ENCODE results near the gene GRIK1. TPM values are rescaled to one million over a fixed set of nuclear protein-coding genes. Genes with fewer than 3 reads are reported as not detected.

GRIK1 gene
- polyA plus RNA-seq, 1 donor (not counting 4 experiments of a cell fraction or from before 2014, with no cell fraction given): not detected

DNA sequence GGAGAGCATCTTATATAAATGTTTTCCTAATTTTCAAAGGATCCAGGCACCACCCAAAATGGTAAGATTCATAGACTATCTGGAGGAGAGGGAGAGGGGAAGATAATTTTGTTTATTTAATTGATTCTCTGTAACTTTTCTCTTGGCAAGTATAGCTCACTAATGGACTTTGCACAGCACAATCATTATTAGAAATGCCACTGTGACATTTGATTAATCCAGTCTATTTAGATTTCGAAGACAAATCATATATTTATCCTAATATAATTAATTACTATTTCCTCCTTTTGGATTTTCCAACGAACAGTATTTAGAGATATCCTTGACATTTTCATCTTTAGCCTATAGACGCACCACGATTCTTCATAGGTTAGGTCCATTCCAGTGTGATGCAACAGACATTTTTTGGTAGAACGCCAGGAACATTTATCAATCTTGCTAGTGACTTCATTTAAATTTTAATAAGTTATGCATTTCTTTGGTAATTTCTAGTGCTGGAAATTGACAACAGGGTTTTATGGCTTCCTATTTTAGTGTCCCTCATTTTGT, 152.4 kb downstream of the GRIK1 start:
- Histone ChIP-seq H3K36me3 (ENCODE audit: control insufficient read depth in 2 of 2, extremely low read depth in 1 of 2, insufficient read depth in 2 of 2, low read length in 2 of 2) (no peaks in the 10 kb centered on the region), H3K27me3 (ENCODE audit: control insufficient read depth, extremely low read depth, insufficient read depth, low read length) (no peaks in the 10 kb centered on the region), H4K20me1 (ENCODE audit: control insufficient read depth, extremely low read depth, insufficient read depth, low read length) (no peaks in the 10 kb centered on the region), H3K4me2 (ENCODE audit: control insufficient read depth, extremely low read depth, insufficient read depth, low read depth, low read length) (no peak overlapping the region), H3K9ac (ENCODE audit: control insufficient read depth, extremely low read depth, insufficient read depth, low read length) (no peak overlapping the region), H3K79me2 (ENCODE audit: control insufficient read depth, insufficient read depth, low read length) (no peaks in the 10 kb centered on the region), H3K4me1 (ENCODE audit: control insufficient read depth, extremely low read depth, insufficient read depth, low read length) (no peaks in the 10 kb centered on the region), H3K9me3 (ENCODE audit: control insufficient read depth, low read depth, low read length) (no peaks in the 10 kb centered on the region), H2AFZ (ENCODE audit: control insufficient read depth, low read length) (no peak overlapping the region), H3K9me1 (ENCODE audit: control insufficient read depth, extremely low read depth, insufficient read depth, low read length) (no peaks in the 10 kb centered on the region), H3K4me3 (ENCODE audit: control insufficient read depth in 2 of 3, extremely low read depth in 1 of 3, insufficient read depth in 2 of 3, low read depth in 1 of 3, low read length in 3 of 3) (no peak overlapping the region), H3K27ac (ENCODE audit: control insufficient read depth, insufficient read depth, low read length) (no peak overlapping the region)
- DNase-seq (ENCODE audit: low read depth, low spot score) (no peak), FAIRE-seq (no peak)
- dilution Hi-C loops (cut with MboI; ENCODE audit: extremely low pct_ligation_motif_present, low sequenced_read_pairs): no loop called here
- TF ChIP-seq, protein P1, sequence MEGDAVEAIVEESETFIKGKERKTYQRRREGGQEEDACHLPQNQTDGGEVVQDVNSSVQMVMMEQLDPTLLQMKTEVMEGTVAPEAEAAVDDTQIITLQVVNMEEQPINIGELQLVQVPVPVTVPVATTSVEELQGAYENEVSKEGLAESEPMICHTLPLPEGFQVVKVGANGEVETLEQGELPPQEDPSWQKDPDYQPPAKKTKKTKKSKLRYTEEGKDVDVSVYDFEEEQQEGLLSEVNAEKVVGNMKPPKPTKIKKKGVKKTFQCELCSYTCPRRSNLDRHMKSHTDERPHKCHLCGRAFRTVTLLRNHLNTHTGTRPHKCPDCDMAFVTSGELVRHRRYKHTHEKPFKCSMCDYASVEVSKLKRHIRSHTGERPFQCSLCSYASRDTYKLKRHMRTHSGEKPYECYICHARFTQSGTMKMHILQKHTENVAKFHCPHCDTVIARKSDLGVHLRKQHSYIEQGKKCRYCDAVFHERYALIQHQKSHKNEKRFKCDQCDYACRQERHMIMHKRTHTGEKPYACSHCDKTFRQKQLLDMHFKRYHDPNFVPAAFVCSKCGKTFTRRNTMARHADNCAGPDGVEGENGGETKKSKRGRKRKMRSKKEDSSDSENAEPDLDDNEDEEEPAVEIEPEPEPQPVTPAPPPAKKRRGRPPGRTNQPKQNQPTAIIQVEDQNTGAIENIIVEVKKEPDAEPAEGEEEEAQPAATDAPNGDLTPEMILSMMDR (optimal IDR thresholded peaks at IDR 0.05 in 1 of 3, IDR thresholded peaks at IDR 0.05 in 1 of 3, conservative IDR thresholded peaks at IDR 0.05 in 1 of 3; ENCODE audit: extremely low read depth in 1 of 3, insufficient read depth in 2 of 3, low read length in 3 of 3): no peak
- no peak for TF ChIP-seq EZH2 (IDR thresholded peaks at IDR 0.05; ENCODE audit: low read length)

DNA sequence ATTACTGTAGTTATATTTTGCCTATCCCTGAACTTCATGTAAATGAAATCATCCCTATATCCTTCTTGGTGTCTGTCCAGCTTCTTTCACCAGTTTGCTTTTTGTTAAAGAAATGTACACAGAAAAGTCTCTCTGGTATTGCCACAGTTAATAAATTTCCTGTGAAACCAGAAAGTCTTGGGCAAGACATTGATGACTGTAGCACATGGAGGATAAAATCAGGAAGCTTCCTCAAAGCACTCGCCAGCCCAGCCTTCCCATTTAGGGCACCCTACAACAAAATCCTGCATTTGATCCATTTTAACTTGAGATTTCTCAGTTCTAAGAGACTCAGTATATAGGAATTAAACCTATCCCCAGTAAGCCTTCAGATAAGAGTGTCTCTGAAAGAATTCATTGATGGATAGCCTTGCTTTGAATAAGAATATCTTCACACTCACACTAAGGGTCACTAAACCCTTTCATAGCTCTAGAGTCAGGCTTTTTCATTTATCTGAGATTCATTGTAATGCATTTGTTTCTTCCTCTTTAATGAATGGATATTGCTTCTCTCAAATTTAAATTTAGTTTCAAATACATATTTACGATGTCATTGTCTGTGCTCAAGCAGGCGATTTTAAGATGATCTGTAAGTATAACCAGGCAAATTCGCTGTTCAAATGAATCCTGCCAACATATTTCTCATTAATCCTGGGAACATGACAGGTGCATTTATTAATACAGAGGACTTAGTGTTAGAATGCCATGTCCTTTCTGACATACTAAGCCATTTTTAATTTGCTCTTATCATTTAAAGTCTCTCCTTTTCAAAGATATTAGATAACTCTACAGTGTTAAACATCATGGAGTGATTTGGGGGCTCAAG, 153.1 kb downstream of the GRIK1 start:
- H3K9me3 ChIP-seq (ENCODE audit: control insufficient read depth, low read depth, low read length): no peaks in the 10 kb centered on the region
- no peaks in the 10 kb centered on the region for H3K9me1 ChIP-seq (ENCODE audit: control insufficient read depth, extremely low read depth, insufficient read depth, low read length)
- H3K27me3 ChIP-seq (ENCODE audit: control insufficient read depth, extremely low read depth, insufficient read depth, low read length): no peaks in the 10 kb centered on the region
- H3K79me2 ChIP-seq (ENCODE audit: control insufficient read depth, insufficient read depth, low read length): no peaks in the 10 kb centered on the region
- dilution Hi-C loops (cut with MboI; ENCODE audit: extremely low pct_ligation_motif_present, low sequenced_read_pairs): no loop called here
- no peaks in the 10 kb centered on the region for H4K20me1 ChIP-seq (ENCODE audit: control insufficient read depth, extremely low read depth, insufficient read depth, low read length)
- no peak for FAIRE-seq
- H3K9ac ChIP-seq (ENCODE audit: control insufficient read depth, extremely low read depth, insufficient read depth, low read length): no peak overlapping the region
- TF ChIP-seq EZH2 (IDR thresholded peaks at IDR 0.05; ENCODE audit: low read length): no peak
- TF ChIP-seq, protein P1 (optimal IDR thresholded peaks at IDR 0.05 in 1 of 3, IDR thresholded peaks at IDR 0.05 in 1 of 3, conservative IDR thresholded peaks at IDR 0.05 in 1 of 3; ENCODE audit: extremely low read depth in 1 of 3, insufficient read depth in 2 of 3, low read length in 3 of 3): no peak
- no peak overlapping the region for H2AFZ ChIP-seq (ENCODE audit: control insufficient read depth, low read length)
- H3K36me3 ChIP-seq (ENCODE audit: control insufficient read depth in 2 of 2, extremely low read depth in 1 of 2, insufficient read depth in 2 of 2, low read length in 2 of 2): no peaks in the 10 kb centered on the region
- DNase-seq (ENCODE audit: low read depth, low spot score): no peak
- no peak overlapping the region for H3K4me2 ChIP-seq (ENCODE audit: control insufficient read depth, extremely low read depth, insufficient read depth, low read depth, low read length)
- H3K4me3 ChIP-seq (ENCODE audit: control insufficient read depth in 2 of 3, extremely low read depth in 1 of 3, insufficient read depth in 2 of 3, low read depth in 1 of 3, low read length in 3 of 3): no peak overlapping the region
- H3K4me1 ChIP-seq (ENCODE audit: control insufficient read depth, extremely low read depth, insufficient read depth, low read length): no peaks in the 10 kb centered on the region
- H3K27ac ChIP-seq (ENCODE audit: control insufficient read depth, insufficient read depth, low read length): no peak overlapping the region

Measured in keratinocyte (primary cell).